PC-3 (cell line): Measurements from ENCODE around the gene RAB3GAP2.

Source experiments
- CTCF ChIP-seq: fragments of 300-600 bp; sonication (generic); conservative IDR thresholded peaks from 2 replicates; pipeline ENCODE4 v1.5.1; 2017; ENCODE audit warnings: antibody characterized with exemption, low read depth, mild to moderate bottlenecking, low read length
- EZH2 ChIP-seq: fragments of 300-600 bp; sonication (generic); IDR thresholded peaks from one replicate; pipeline ENCODE4 v1.6.1; 2017; ENCODE audit warnings: antibody characterized with exemption, mild to moderate bottlenecking, low read length; ENCODE audit not compliant: unreplicated experiment
- EZH2phosphoT487 ChIP-seq: fragments of 300-600 bp; sonication (generic); IDR thresholded peaks from 2 replicates; pipeline ENCODE4 v1.6.1; 2018; ENCODE audit warnings: mild to moderate bottlenecking, antibody characterized with exemption, low read length, borderline replicate concordance

GRCh38 chr1:220272047-220272840 lies at the start of gene RAB3GAP2:
- TF ChIP-seq CTCF: no peak
- no peak for TF ChIP-seq EZH2
- no peak for TF ChIP-seq EZH2phosphoT487
